Pancreas (tissue), 10 donors: Measurements from ENCODE around the gene CYP2S1. TPM values are rescaled to one million over a fixed set of nuclear protein-coding genes. Genes with fewer than 3 reads are reported as not detected.
"Not testable (repeated sequence)": the region's sequence is repeated elsewhere in the genome, so short reads cannot be mapped to it uniquely, and the experiment has no call there.

Experiments used
- ATAC-seq, 4 donors: fragments of 200-7000 bp; cut with Tn5 transposase; one replicate each; pipeline versions ENCODE4 v1.8.0 to v1.9.1; 2020; ENCODE audit warnings: mild to moderate bottlenecking in 4 of 4, moderate library complexity in 4 of 4
- DNase-seq, 6 donors: peaks; one replicate each; pipeline ENCODE4 v3.0.0-alpha.2; 2020
- FAIRE-seq: peaks from 2 replicates; lab custom pipeline; 2012; peaks lifted over from hg19 to GRCh38; lab: Jason Lieb, UNC
- H3K27ac ChIP-seq, 4 donors: fragments of 200-600 bp; sonication (generic); 1 replicate in 3 of 4; 2 replicates in 1 of 4; pipeline versions ENCODE4 v1.5.0 to v1.8.0; 2020
- H3K27me3 ChIP-seq, 4 donors: fragments of 200-600 bp; one replicate each; pipeline ENCODE4 v1.8.0; 2021
- H3K36me3 ChIP-seq, 3 donors: fragments of 200-600 bp; sonication (generic) in 1 of 3; one replicate each; pipeline versions ENCODE4 v1.5.0 to v1.8.0; 2020 to 2021
- H3K4me1 ChIP-seq, 3 donors: fragments of 200-600 bp; one replicate each; pipeline ENCODE4 v1.8.0; 2021
- H3K4me3 ChIP-seq, 4 donors: fragments of 200-600 bp; sonication (generic) in 2 of 4; one replicate each; pipeline versions ENCODE4 v1.5.0 to v1.8.0; 2020 to 2021
- H3K9me3 ChIP-seq, 4 donors: fragments of 200-600 bp; one replicate each; pipeline ENCODE4 v1.8.0; 2021
- CTCF ChIP-seq, 4 donors: fragments of 200-600 bp; sonication (generic) in 3 of 4; IDR thresholded peaks; one replicate each; pipeline versions ENCODE4 v1.5.0 to v1.8.0; 2021; ENCODE audit warnings: antibody characterized with exemption in 4 of 4
- WGBS, 2 donors: extraction: QIAGEN DNeasy Blood & Tissue Kit; methylation state at CpG; one replicate each; pipeline ENCODE4 v1.1.7; 2013; 5-methylcytosine and 5-hydroxymethylcytosine counted together
- intact Hi-C, 3 donors: fragments of 100-400 bp; cut with DNase I; formaldehyde crosslinking; loops; one replicate each; pipeline versions ENCODE4 v1.11.1 to v1.14.2; 2022
- polyA plus RNA-seq, 2 donors: library from polyadenylated mRNA; stranded (reverse); fragments of 200-250 nt; gene quantifications; one replicate each; pipeline ENCODE4 v1.2.3, GENCODE V29; 2013
- total RNA-seq, 6 donors: library from RNA; stranded (reverse); fragmentation: NEBNext Ultra II Directional in 4 of 6; extraction: Animal tissue kit (Norgen Biotek cat#: 25700) in 4 of 6; gene quantifications; one replicate each; pipeline versions ENCODE4 v1.2.1 to v1.2.4, GENCODE V29; 2021 to 2023
- donor health status: healthy with polysubstance abuse.
- donor health status: DM: no; HTN: no; CAD: no; lungs with moderate emphysema.
- donor health status: DM: no; HTN: no; CAD: no.
- donor health status: control.
- donor health status: control.
- donor health status: Bipolar disorder and iron deficiency.
- donor health status: DM: yes; HTN: yes; CAD: no.
- donor health status: DM: no; HTN: no; CAD: no.
- donor health status: DM: no; HTN: no; CAD: no.
- donor health status: DM: yes; HTN: yes; CAD: no.

CYP2S1 gene
- total and polyA plus RNA-seq, 8 donors: 0.09 to 2.6 (median 0.43) TPM

DNA sequence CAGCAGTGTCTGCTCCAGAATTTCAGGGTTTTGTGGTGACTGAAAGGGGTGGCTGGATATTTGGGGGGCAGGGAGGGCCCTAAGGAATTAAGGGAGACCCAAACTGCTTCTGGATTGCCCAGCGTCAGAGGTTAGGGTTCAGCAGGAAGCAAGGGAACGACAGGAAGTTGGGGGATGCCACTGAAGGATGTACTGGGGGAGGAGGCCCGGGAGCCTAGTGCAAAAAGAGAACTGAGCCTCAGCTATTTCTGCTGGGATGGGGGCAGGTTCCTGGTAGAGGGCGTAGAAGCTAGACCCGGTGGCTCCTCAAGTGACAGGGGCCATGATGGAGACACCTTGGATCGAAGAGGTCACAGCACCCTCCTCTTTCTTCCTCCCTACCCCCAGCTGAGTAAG lies 1.1 kb downstream of the CYP2S1 start:
- DNase-seq: no peak
- no peak for TF ChIP-seq CTCF (IDR thresholded peaks at IDR 0.05)
- H3K9me3 ChIP-seq: no peaks in the 10 kb centered on the region
- peaks cover 0 to 12% (median under 1%) of the 10 kb centered on the region in 4 donors for H3K27me3 ChIP-seq
- H3K4me1 ChIP-seq: no peaks in the 10 kb centered on the region
- no peak for ATAC-seq
- WGBS, 2 donors: 43 to 51% methylated on average over 6 of the region's 6 CpGs
- intact Hi-C loops: no loop called here
- no peak overlapping the region for H3K4me3 ChIP-seq
- no peak for FAIRE-seq
- H3K36me3 ChIP-seq: no peaks in the 10 kb centered on the region
- H3K27ac ChIP-seq: no peak overlapping the region

DNA sequence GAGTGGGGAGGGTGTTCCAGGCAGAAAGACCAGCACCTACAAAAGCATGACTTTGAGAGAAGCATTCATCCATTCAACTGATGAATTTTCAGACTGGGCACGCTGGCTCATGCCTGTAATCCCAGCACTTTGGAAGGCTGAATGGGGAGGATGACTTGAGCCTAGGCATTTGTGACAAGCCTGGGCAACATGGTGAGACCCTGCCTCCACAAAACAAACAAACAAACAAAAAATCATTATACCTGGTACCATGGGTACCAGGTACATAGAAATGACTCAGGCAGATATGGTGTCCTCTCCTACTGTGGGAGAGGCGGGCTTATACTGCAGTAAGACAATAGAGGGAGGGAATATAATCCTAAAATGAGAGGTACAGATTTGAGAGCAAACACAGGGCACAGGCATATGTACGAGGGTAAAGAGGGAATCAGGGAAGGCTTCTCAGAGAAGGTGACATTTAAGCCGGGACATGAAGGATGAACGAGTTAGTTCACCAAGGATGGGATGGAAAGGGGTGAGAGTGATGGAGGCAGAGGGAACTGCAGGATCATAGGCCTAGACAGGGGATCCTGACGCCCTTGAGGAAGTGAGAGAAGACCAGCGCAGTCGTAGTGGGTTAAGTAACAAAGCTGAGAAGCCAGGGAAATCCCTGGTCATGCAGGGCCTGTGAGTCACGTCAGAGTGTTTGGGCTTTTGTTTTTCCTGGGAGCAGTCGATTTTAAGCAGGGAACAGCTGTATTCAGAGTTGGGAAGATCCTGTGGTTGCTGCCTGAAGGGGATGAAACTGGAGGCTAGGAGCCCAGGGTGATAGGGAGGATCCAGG lies 2.9 kb downstream of the CYP2S1 start:
- no peak for FAIRE-seq
- Histone ChIP-seq H3K27ac (no peak overlapping the region), H3K4me1 (no peaks in the 10 kb centered on the region), H3K9me3 (no peaks in the 10 kb centered on the region), H3K36me3 (no peaks in the 10 kb centered on the region), H3K27me3 (peaks cover 0 to 12% (median 2%) of the 10 kb centered on the region in 4 donors), H3K4me3 (no peak overlapping the region)
- intact Hi-C loops: no loop called here
- peak in 1 of 4 donors; percentile 44 for ATAC-seq
- WGBS, 2 donors: 53 to 67% methylated on average over 10 of the region's 10 CpGs
- DNase-seq: no peak
- TF ChIP-seq CTCF (IDR thresholded peaks at IDR 0.05): no peak

GRCh38 chr19:41198559-41198958 lies 5.5 kb downstream of the CYP2S1 start:
- ATAC-seq (no peak), FAIRE-seq (no peak), DNase-seq (no peak)
- intact Hi-C loops: no loop called here
- H3K4me1 ChIP-seq: no peaks in the 10 kb centered on the region
- peaks cover 0 to 4% (median 0%) of the 10 kb centered on the region in 4 donors for H3K27me3 ChIP-seq
- no peak overlapping the region for H3K27ac ChIP-seq
- 44 to 54% methylated on average over 11 of the region's 11 CpGs for WGBS, 2 donors
- no peaks in the 10 kb centered on the region for H3K9me3 ChIP-seq
- H3K4me3 ChIP-seq: no peak overlapping the region
- no peaks in the 10 kb centered on the region for H3K36me3 ChIP-seq
- TF ChIP-seq CTCF (IDR thresholded peaks at IDR 0.05): no peak

DNA sequence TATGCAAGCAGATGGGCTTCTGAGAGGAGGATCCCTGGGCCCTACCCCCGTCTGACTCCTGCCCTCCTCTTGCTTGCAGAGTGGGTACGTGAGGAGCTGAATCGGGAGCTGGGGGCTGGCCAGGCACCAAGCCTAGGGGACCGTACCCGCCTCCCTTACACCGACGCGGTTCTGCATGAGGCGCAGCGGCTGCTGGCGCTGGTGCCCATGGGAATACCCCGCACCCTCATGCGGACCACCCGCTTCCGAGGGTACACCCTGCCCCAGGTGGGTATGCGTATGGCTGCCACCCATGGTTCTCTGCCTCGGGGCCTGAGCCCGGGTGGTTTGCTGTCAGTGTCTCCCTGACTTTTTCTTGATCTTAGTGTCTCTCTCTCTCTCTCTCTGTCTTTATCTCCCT lies 10.4 kb downstream of the CYP2S1 start:
- Histone ChIP-seq H3K4me3 (no peak overlapping the region), H3K27ac (no peak overlapping the region), H3K27me3 (peaks cover 0 to 4% (median 0%) of the 10 kb centered on the region in 4 donors), H3K36me3 (no peaks in the 10 kb centered on the region), H3K9me3 (no peaks in the 10 kb centered on the region), H3K4me1 (no peaks in the 10 kb centered on the region)
- 68 to 74% methylated on average over 18 of the region's 18 CpGs for WGBS, 2 donors
- intact Hi-C loops: loop anchor here in 1 of 3 donors (10.0 kb wide), 1 partner anchor 101 kb away; no protein-coding TSS in a partner anchor
- ATAC-seq (no peak), DNase-seq (no peak), FAIRE-seq (no peak)
- no peak for TF ChIP-seq CTCF (IDR thresholded peaks at IDR 0.05)

GRCh38 chr19:41204338-41204737 lies 11.3 kb downstream of the CYP2S1 start:
- H3K36me3 ChIP-seq, H3K4me3 ChIP-seq, H3K27me3 ChIP-seq, H3K4me1 ChIP-seq, H3K27ac ChIP-seq, FAIRE-seq, H3K9me3 ChIP-seq: not testable (repeated sequence)
- peak in 5 of 6 donors; percentile 70 to 84 (median 75) for DNase-seq
- intact Hi-C loops: loop anchor here in 1 of 3 donors (10.0 kb wide), 1 partner anchor 100 kb away; no protein-coding TSS in a partner anchor
- TF ChIP-seq CTCF (IDR thresholded peaks at IDR 0.05): peak; percentile 62 to 74 (median 66)
- 34 to 43% methylated on average over 4 to 6 of the region's 7 CpGs for whole genome bisulfite sequencing, 2 donors
- peak; percentile 97 to 99 (median 98) for ATAC-seq
